ENCODE results near the gene UBA5. TPM values are rescaled to one million over a fixed set of nuclear protein-coding genes. Genes with fewer than 3 reads are reported as not detected.

UBA5 gene
- total and polyA plus RNA-seq, 4 donors = 15.3 to 51.9 (median 36.0) TPM

DNA sequence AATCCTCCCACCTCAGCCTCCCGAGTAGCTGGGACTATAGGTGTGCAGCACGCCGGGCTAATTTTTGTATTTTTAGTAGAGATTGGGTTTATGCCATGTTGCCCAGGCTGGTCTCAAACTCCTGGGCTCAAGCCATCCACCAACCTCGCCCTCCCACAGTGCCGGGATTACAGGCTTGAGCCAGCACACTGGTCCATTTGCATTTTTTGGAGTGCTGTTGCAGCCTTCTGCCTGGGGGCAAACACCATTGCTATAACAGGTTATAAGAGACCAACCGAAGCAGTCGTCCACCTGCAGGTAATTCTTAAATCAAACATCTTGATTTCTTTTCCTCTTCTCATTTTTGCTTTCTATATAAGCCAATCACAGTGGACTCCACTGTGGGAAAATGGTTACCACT, 35.3 kb upstream of the UBA5 start (continued):
- TF ChIP-seq HNF4A (conservative IDR thresholded peaks at IDR 0.05) (no peak), GABPA (IDR thresholded peaks at IDR 0.05 in 1 of 2, conservative IDR thresholded peaks at IDR 0.05 in 1 of 2) (no peak)

DNA sequence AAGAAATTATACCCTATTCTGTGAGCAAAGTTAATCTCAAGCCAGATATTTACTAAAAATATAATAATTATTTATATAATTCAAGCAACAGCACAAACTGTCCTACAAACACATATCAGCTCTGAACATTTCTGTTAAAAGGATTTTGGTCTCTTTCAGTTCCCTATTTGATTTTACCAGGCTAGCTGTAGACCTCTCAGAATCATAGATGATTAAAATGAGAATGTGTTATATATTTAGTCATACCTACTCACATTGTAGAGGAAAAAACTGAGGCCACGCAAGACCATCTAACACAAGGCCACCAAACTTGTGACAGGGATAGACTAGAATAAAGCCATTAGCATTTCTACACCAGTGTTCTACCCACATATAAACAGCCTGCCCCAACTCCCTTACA, 34.5 kb upstream of the UBA5 start:
- no peak overlapping the region for H3K9ac ChIP-seq (ENCODE audit: low read depth in 1 of 2, low read length in 2 of 2)
- 98% methylated on average over 1 of the region's 1 CpG for WGBS
- TF ChIP-seq FOXA1 (IDR thresholded peaks at IDR 0.05) (no peak), NR2F2 (IDR thresholded peaks at IDR 0.05) (no peak), YY1 (IDR thresholded peaks at IDR 0.05) (no peak), HNF4G (IDR thresholded peaks at IDR 0.05) (no peak), RAD21 (IDR thresholded peaks at IDR 0.05) (no peak), TAF1 (conservative IDR thresholded peaks at IDR 0.05) (no peak)
- TF ChIP-seq, protein P1, sequence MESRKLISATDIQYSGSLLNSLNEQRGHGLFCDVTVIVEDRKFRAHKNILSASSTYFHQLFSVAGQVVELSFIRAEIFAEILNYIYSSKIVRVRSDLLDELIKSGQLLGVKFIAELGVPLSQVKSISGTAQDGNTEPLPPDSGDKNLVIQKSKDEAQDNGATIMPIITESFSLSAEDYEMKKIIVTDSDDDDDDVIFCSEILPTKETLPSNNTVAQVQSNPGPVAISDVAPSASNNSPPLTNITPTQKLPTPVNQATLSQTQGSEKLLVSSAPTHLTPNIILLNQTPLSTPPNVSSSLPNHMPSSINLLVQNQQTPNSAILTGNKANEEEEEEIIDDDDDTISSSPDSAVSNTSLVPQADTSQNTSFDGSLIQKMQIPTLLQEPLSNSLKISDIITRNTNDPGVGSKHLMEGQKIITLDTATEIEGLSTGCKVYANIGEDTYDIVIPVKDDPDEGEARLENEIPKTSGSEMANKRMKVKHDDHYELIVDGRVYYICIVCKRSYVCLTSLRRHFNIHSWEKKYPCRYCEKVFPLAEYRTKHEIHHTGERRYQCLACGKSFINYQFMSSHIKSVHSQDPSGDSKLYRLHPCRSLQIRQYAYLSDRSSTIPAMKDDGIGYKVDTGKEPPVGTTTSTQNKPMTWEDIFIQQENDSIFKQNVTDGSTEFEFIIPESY (IDR thresholded peaks at IDR 0.05) = no peak
- H3K9me3 ChIP-seq (ENCODE audit: control insufficient read depth in 4 of 4, low read length in 3 of 4) = peaks cover 0 to 3% (median 0%) of the 10 kb centered on the region in 4 donors
- no peak overlapping the region for H3K27ac ChIP-seq (ENCODE audit: low read depth in 1 of 2, low read length in 2 of 2)
- no peaks in the 10 kb centered on the region for H3K27me3 ChIP-seq (ENCODE audit: control insufficient read depth in 4 of 4, insufficient read depth in 4 of 4, low read length in 3 of 4)
- no peak overlapping the region for H3K4me3 ChIP-seq (ENCODE audit: low read depth in 1 of 3, low read length in 3 of 3)
- H3K4me1 ChIP-seq (ENCODE audit: control insufficient read depth in 4 of 4, insufficient read depth in 4 of 4, low read length in 3 of 4) = no peaks in the 10 kb centered on the region
- DNase-seq (ENCODE audit: low spot score) = no peak
- H3K36me3 ChIP-seq (ENCODE audit: control insufficient read depth in 4 of 4, insufficient read depth in 3 of 4, low read depth in 1 of 4, low read length in 3 of 4) = peaks cover 6 to 42% (median 36%) of the 10 kb centered on the region in 4 donors

DNA sequence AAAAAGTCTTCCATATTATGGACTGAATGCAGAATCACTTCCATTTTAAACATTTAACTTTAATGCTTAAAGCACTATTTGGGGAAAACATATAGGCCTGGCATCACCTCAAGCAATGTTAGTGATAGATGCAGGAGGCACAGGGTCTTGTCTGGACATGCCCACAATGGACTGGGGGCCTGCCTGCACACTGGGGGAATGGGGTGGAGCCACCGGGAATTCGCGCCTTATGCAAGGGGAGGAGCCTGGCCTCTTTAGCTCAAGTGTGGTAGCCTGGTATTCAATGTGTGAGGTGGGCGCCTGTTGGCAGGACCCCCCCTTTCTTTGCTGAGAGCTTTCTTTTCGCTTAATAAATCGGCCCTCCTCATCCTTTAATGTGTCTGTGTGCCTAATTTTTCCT, 33.2 kb upstream of the UBA5 start:
- Histone ChIP-seq H3K36me3 (ENCODE audit: control insufficient read depth in 4 of 4, insufficient read depth in 3 of 4, low read depth in 1 of 4, low read length in 3 of 4) (peaks cover 6 to 41% (median 32%) of the 10 kb centered on the region in 4 donors), H3K9me3 (ENCODE audit: control insufficient read depth in 4 of 4, low read length in 3 of 4) (no peaks in the 10 kb centered on the region), H3K4me3 (ENCODE audit: low read depth in 1 of 3, low read length in 3 of 3) (no peak overlapping the region), H3K9ac (ENCODE audit: low read depth in 1 of 2, low read length in 2 of 2) (no peak overlapping the region), H3K27ac (ENCODE audit: low read depth in 1 of 2, low read length in 2 of 2) (no peak overlapping the region), H3K4me1 (ENCODE audit: control insufficient read depth in 4 of 4, insufficient read depth in 4 of 4, low read length in 3 of 4) (no peaks in the 10 kb centered on the region), H3K27me3 (ENCODE audit: control insufficient read depth in 4 of 4, insufficient read depth in 4 of 4, low read length in 3 of 4) (no peaks in the 10 kb centered on the region)
- DNase-seq (ENCODE audit: low spot score) = no peak
- 97% methylated on average over 6 of the region's 6 CpGs for WGBS
- TF ChIP-seq RXRA (IDR thresholded peaks at IDR 0.05) (no peak), HNF4G (IDR thresholded peaks at IDR 0.05) (no peak), GABPA (IDR thresholded peaks at IDR 0.05 in 1 of 2, conservative IDR thresholded peaks at IDR 0.05 in 1 of 2) (no peak), RAD21 (IDR thresholded peaks at IDR 0.05) (no peak), HNF4A (conservative IDR thresholded peaks at IDR 0.05) (no peak), TAF1 (conservative IDR thresholded peaks at IDR 0.05) (no peak), EGR1 (IDR thresholded peaks at IDR 0.05; ENCODE audit: low read depth in 2 of 2) (no peak), REST (IDR thresholded peaks at IDR 0.05) (no peak), YY1 (IDR thresholded peaks at IDR 0.05) (no peak), FOXA1 (IDR thresholded peaks at IDR 0.05) (no peak)
- TF ChIP-seq, protein P2, sequence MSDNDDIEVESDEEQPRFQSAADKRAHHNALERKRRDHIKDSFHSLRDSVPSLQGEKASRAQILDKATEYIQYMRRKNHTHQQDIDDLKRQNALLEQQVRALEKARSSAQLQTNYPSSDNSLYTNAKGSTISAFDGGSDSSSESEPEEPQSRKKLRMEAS (IDR thresholded peaks at IDR 0.05) = no peak
- TF ChIP-seq, protein P3, sequence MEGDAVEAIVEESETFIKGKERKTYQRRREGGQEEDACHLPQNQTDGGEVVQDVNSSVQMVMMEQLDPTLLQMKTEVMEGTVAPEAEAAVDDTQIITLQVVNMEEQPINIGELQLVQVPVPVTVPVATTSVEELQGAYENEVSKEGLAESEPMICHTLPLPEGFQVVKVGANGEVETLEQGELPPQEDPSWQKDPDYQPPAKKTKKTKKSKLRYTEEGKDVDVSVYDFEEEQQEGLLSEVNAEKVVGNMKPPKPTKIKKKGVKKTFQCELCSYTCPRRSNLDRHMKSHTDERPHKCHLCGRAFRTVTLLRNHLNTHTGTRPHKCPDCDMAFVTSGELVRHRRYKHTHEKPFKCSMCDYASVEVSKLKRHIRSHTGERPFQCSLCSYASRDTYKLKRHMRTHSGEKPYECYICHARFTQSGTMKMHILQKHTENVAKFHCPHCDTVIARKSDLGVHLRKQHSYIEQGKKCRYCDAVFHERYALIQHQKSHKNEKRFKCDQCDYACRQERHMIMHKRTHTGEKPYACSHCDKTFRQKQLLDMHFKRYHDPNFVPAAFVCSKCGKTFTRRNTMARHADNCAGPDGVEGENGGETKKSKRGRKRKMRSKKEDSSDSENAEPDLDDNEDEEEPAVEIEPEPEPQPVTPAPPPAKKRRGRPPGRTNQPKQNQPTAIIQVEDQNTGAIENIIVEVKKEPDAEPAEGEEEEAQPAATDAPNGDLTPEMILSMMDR (IDR thresholded peaks at IDR 0.05; ENCODE audit: low read depth, low read length, missing input control) = no peak
- TF ChIP-seq, protein P1 (IDR thresholded peaks at IDR 0.05) = no peak

Data from liver (tissue), 9 donors.